Hepatocyte (in vitro differentiated cells): ENCODE measurements around the gene ATF7.

ENCODE experiments used
- EZH2 ChIP-seq: fragments of 200-600 bp; sonication (generic); IDR thresholded peaks from 2 replicates; pipeline ENCODE4 v1.6.1; 2016; ENCODE audit warnings: antibody characterized with exemption, mild to moderate bottlenecking, borderline replicate concordance
- TF ChIP-seq, protein P1 (sequence below): fragments of 200-600 bp; sonication (generic); IDR thresholded peaks from 2 replicates; pipeline ENCODE4 v1.5.1; 2016; ENCODE audit warnings: antibody characterized with exemption, mild to moderate bottlenecking; ENCODE audit not compliant: poor library complexity

DNA sequence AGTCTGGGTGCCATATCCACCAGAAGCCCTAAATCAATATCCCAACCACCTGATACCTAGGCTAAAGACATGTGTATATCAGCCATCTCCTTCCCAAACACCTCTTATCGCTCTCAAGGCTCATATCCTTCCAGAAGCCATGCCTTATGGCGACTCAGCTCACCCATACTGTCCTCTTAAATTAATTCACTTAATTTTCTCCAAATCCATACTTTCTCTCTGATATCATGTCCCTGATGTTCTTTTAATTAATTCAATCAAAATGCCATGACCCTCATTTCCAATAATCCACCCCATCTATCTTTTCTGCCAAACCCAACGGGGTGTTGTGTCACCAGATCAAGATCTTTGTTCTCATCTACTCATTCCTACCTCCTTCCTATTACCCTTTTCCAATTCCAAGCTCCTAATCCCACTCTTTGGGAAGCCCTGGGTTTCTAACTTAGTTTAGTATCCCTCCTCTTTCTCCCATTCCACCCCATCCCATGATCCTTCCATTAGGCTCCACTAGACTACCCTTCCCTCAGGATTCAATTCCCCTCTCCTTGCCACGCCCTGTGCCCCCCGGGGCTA, 723 bp downstream of the ATF7 start:
- TF ChIP-seq, protein P1, sequence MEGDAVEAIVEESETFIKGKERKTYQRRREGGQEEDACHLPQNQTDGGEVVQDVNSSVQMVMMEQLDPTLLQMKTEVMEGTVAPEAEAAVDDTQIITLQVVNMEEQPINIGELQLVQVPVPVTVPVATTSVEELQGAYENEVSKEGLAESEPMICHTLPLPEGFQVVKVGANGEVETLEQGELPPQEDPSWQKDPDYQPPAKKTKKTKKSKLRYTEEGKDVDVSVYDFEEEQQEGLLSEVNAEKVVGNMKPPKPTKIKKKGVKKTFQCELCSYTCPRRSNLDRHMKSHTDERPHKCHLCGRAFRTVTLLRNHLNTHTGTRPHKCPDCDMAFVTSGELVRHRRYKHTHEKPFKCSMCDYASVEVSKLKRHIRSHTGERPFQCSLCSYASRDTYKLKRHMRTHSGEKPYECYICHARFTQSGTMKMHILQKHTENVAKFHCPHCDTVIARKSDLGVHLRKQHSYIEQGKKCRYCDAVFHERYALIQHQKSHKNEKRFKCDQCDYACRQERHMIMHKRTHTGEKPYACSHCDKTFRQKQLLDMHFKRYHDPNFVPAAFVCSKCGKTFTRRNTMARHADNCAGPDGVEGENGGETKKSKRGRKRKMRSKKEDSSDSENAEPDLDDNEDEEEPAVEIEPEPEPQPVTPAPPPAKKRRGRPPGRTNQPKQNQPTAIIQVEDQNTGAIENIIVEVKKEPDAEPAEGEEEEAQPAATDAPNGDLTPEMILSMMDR = no peak
- TF ChIP-seq EZH2 = no peak
